GM12872 (cell line): ENCODE data around the gene RAPGEF6.

Experiments used
- TF ChIP-seq, protein P1 (sequence below): IDR thresholded peaks from 3 replicates; pipeline ENCODE4 v1.5.1; 2011; ENCODE audit warnings: low read depth, mild to moderate bottlenecking, low read length, moderate library complexity; ENCODE audit not compliant: insufficient read depth

RAPGEF6 gene

GRCh38 chr5:131630208-131630962 is 4.6 kb downstream of the RAPGEF6 start:
- TF ChIP-seq, protein P1, sequence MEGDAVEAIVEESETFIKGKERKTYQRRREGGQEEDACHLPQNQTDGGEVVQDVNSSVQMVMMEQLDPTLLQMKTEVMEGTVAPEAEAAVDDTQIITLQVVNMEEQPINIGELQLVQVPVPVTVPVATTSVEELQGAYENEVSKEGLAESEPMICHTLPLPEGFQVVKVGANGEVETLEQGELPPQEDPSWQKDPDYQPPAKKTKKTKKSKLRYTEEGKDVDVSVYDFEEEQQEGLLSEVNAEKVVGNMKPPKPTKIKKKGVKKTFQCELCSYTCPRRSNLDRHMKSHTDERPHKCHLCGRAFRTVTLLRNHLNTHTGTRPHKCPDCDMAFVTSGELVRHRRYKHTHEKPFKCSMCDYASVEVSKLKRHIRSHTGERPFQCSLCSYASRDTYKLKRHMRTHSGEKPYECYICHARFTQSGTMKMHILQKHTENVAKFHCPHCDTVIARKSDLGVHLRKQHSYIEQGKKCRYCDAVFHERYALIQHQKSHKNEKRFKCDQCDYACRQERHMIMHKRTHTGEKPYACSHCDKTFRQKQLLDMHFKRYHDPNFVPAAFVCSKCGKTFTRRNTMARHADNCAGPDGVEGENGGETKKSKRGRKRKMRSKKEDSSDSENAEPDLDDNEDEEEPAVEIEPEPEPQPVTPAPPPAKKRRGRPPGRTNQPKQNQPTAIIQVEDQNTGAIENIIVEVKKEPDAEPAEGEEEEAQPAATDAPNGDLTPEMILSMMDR: no peak

- TF ChIP-seq, protein P1: no peak
Measured at GRCh38 chr5:131628990-131629389, 6.0 kb downstream of the RAPGEF6 start.

DNA sequence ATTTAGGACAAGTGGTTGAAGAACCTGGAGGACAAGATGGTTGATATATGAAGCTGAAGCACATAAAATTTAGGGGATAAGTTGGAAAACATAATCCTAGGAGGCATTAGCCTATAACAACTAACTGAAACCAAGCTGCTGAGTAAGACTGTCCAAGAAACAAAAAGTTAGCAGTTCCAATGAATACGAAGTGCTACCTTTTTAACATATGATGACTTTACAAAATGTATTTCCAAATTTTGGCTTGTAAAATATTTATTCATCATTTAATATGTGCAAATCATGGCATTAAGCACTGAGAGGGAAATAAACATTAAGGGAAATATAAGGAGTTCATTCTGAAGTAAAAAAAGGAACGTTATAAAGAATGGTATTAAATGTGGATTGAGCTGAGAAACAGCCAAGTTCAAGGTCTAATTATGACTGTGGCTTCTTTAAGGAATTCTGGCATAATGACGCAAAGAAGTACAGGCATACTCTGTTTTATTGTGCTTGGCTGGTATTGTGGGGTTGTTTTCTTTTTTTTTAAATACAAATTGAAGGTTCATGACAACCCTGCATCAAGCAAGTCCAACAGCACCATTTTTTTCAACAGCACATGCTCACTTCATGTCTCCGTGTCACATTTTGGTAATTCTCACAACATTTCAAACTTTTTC is 7.7 kb downstream of the RAPGEF6 start:
- TF ChIP-seq, protein P1: no peak

- TF ChIP-seq, protein P1: no peak
Measured at GRCh38 chr5:131622633-131623032, 12.4 kb downstream of the RAPGEF6 start.

GRCh38 chr5:131619102-131619501 is 15.9 kb downstream of the RAPGEF6 start:
- TF ChIP-seq, protein P1: no peak

DNA sequence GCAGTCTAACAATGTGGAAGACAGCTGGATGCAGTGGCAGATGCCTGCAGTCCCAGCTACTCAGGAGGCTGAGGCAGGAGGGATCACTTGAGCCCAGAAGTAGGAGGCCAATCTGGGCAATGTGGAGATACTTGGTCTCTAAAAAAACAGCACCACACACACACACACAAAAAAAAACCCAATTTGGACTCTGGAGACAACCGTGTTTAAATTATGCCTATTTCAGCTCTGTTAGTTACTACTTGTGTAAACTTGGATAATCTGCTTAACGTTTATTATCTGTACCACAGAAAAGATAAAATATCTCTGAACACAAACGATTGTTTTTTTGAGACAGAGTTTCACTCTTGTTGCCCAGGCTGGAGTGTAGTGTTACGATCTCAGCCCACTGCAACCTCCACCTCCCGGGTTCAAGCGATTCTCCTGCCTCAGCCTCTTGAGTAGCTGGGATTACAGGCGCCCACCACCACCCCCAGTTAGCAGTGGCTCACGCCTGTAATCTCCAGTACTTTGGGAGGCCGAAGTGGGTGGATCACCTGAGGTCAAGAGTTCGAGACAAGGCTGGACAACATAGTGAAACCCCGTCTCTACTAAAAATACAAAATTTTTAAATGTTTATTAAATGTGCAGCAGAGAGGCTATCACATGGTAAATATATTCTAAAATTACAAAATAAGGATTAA is 17.7 kb downstream of the RAPGEF6 start:
- TF ChIP-seq, protein P1: no peak

GRCh38 chr5:131615957-131616356 is 19.1 kb downstream of the RAPGEF6 start:
- TF ChIP-seq, protein P1: no peak
